ENCODE measurements around the gene CPNE9. TPM values are rescaled to one million over a fixed set of nuclear protein-coding genes. Genes with fewer than 3 reads are reported as not detected.

The CPNE9 gene
- total RNA-seq, 2 donors from 2014 or later = 0.15 to 0.62 TPM

- Histone ChIP-seq H3K27me3 (ENCODE audit: control insufficient read depth, insufficient read depth, low read length, poor library complexity, severe bottlenecking) (no peaks in the 10 kb centered on the region), H3K36me3 (ENCODE audit: control insufficient read depth, insufficient read depth, low read length) (peaks cover 70% of the 10 kb centered on the region), H3K9ac (ENCODE audit: extremely low read depth, low read length, poor library complexity, severe bottlenecking) (no peak overlapping the region), H3K9me3 (ENCODE audit: control insufficient read depth, low read length) (peaks cover 12% of the 10 kb centered on the region), H3K27ac (ENCODE audit: low read depth, low read length) (no peak overlapping the region), H3K4me1 (ENCODE audit: control insufficient read depth, insufficient read depth, low read length) (no peaks in the 10 kb centered on the region), H3K4me3 (ENCODE audit: low read length) (no peak overlapping the region)
- H3K27me3 Mint-ChIP-seq (ENCODE audit: insufficient read depth) = no peaks in the 10 kb centered on the region
- no peak overlapping the region for H3K4me3 Mint-ChIP-seq
- H3K4me1 Mint-ChIP-seq = no peaks in the 10 kb centered on the region
- H3K9me3 Mint-ChIP-seq = peaks cover 6% of the 10 kb centered on the region
- no peak overlapping the region for H3K27ac Mint-ChIP-seq
- DNase-seq = no peak
- no peak for TF ChIP-seq CTCF (conservative IDR thresholded peaks at IDR 0.05)
- H3K36me3 Mint-ChIP-seq (ENCODE audit: low read depth) = peaks cover 79% of the 10 kb centered on the region
- WGBS, 2 experiments (ENCODE audit: insufficient coverage in 1 of 2, insufficient read length in 1 of 2) = 95 to 96% methylated on average over 2 to 5 of the region's 5 CpGs
Measured at GRCh38 chr3:9664119-9664751, 39.4 kb upstream of the CPNE9 start.

GRCh38 chr3:9666704-9667445 is 36.8 kb upstream of the CPNE9 start:
- H3K27ac ChIP-seq (ENCODE audit: low read depth, low read length) = no peak overlapping the region
- 94 to 98% methylated on average over 6 to 7 of the region's 7 CpGs for WGBS, 2 experiments (ENCODE audit: insufficient coverage in 1 of 2, insufficient read length in 1 of 2)
- no peak overlapping the region for H3K9ac ChIP-seq (ENCODE audit: extremely low read depth, low read length, poor library complexity, severe bottlenecking)
- peaks cover 80% of the 10 kb centered on the region for H3K36me3 Mint-ChIP-seq (ENCODE audit: low read depth)
- peaks cover 6% of the 10 kb centered on the region for H3K9me3 Mint-ChIP-seq
- no peak overlapping the region for H3K4me3 Mint-ChIP-seq
- no peak overlapping the region for H3K4me3 ChIP-seq (ENCODE audit: low read length)
- no peak for DNase-seq
- no peaks in the 10 kb centered on the region for H3K27me3 Mint-ChIP-seq (ENCODE audit: insufficient read depth)
- H3K4me1 Mint-ChIP-seq = no peaks in the 10 kb centered on the region
- no peaks in the 10 kb centered on the region for H3K27me3 ChIP-seq (ENCODE audit: control insufficient read depth, insufficient read depth, low read length, poor library complexity, severe bottlenecking)
- TF ChIP-seq CTCF (conservative IDR thresholded peaks at IDR 0.05) = no peak
- no peak overlapping the region for H3K27ac Mint-ChIP-seq
- peaks cover 12% of the 10 kb centered on the region for H3K9me3 ChIP-seq (ENCODE audit: control insufficient read depth, low read length)
- H3K4me1 ChIP-seq (ENCODE audit: control insufficient read depth, insufficient read depth, low read length) = no peaks in the 10 kb centered on the region
- peaks cover 83% of the 10 kb centered on the region for H3K36me3 ChIP-seq (ENCODE audit: control insufficient read depth, insufficient read depth, low read length)

GRCh38 chr3:9669277-9669676 is 34.4 kb upstream of the CPNE9 start:
- peaks cover 84% of the 10 kb centered on the region for H3K36me3 ChIP-seq (ENCODE audit: control insufficient read depth, insufficient read depth, low read length)
- Mint-ChIP-seq H3K9me3 (peaks cover 3% of the 10 kb centered on the region), H3K27me3 (ENCODE audit: insufficient read depth) (no peaks in the 10 kb centered on the region), H3K4me3 (no peak overlapping the region), H3K36me3 (ENCODE audit: low read depth) (peaks cover 78% of the 10 kb centered on the region), H3K4me1 (no peaks in the 10 kb centered on the region), H3K27ac (no peak overlapping the region)
- H3K9me3 ChIP-seq (ENCODE audit: control insufficient read depth, low read length) = no peaks in the 10 kb centered on the region
- H3K27ac ChIP-seq (ENCODE audit: low read depth, low read length) = no peak overlapping the region
- H3K4me1 ChIP-seq (ENCODE audit: control insufficient read depth, insufficient read depth, low read length) = no peaks in the 10 kb centered on the region
- H3K9ac ChIP-seq (ENCODE audit: extremely low read depth, low read length, poor library complexity, severe bottlenecking) = no peak overlapping the region
- H3K27me3 ChIP-seq (ENCODE audit: control insufficient read depth, insufficient read depth, low read length, poor library complexity, severe bottlenecking) = no peaks in the 10 kb centered on the region
- WGBS, 2 experiments (ENCODE audit: insufficient coverage in 1 of 2, insufficient read length in 1 of 2) = 94 to 96% methylated on average over 3 to 4 of the region's 4 CpGs
- no peak for DNase-seq
- H3K4me3 ChIP-seq (ENCODE audit: low read length) = no peak overlapping the region
- TF ChIP-seq CTCF (conservative IDR thresholded peaks at IDR 0.05) = no peak
